HG02610 (cell line): Measurements from ENCODE around the gene MUC4.
"Not testable (repeated sequence)": the region's sequence is repeated elsewhere in the genome, so short reads cannot be mapped to it uniquely, and the experiment has no call there.

Experiments
- ATAC-seq: cut with Tn5 transposase; IDR thresholded peaks from one replicate; pipeline ENCODE4 v1.9.1; 2021; ENCODE audit warnings: mild to moderate bottlenecking, moderate library complexity; ENCODE audit not compliant: unreplicated experiment

Gene MUC4

GRCh38 chr3:195720831-195721506 is 90.8 kb downstream of the MUC4 start, which contains the start of gene MUC20:
Gene MUC20, plus strand, starts transcription at chr3:195720978. Its CDS starts 30 bp downstream, at chr3:195721008.
- ATAC-seq, result not testable (repeated sequence)

- ATAC-seq, result not testable (repeated sequence)
These were observed 92.0 kb downstream of the MUC4 start for GRCh38 chr3:195719514-195720254.

- ATAC-seq, result no peak
These were observed 93.2 kb downstream of the MUC4 start for GRCh38 chr3:195718477-195718984.

GRCh38 chr3:195717852-195718476 is 93.8 kb downstream of the MUC4 start:
- ATAC-seq, result no peak

GRCh38 chr3:195717416-195717815 is 94.3 kb downstream of the MUC4 start:
- ATAC-seq, result no peak

- ATAC-seq, result no peak
These were observed 96.0 kb downstream of the MUC4 start for GRCh38 chr3:195715583-195716266.

- no peak for ATAC-seq
These were observed 96.6 kb downstream of the MUC4 start for GRCh38 chr3:195715134-195715533.

- ATAC-seq, result no peak
These were observed 97.2 kb downstream of the MUC4 start for GRCh38 chr3:195714380-195715011.

- not testable (repeated sequence) for ATAC-seq
These were observed 98.6 kb downstream of the MUC4 start for GRCh38 chr3:195713150-195713549.

- ATAC-seq, result not testable (repeated sequence)
These were observed 99.2 kb downstream of the MUC4 start for GRCh38 chr3:195712535-195712910.

GRCh38 chr3:195711813-195712534 is 99.8 kb downstream of the MUC4 start:
- no peak for ATAC-seq

GRCh38 chr3:195711091-195711812 is 100.5 kb downstream of the MUC4 start:
- not testable (repeated sequence) for ATAC-seq

- not testable (repeated sequence) for ATAC-seq
These were observed 101.4 kb downstream of the MUC4 start for GRCh38 chr3:195710126-195710905.

- no peak for ATAC-seq
These were observed 102.0 kb downstream of the MUC4 start for GRCh38 chr3:195709676-195710085.

GRCh38 chr3:195708626-195709481 is 102.9 kb downstream of the MUC4 start:
- ATAC-seq, result no peak

GRCh38 chr3:195708061-195708460 is 103.7 kb downstream of the MUC4 start:
- no peak for ATAC-seq
